Nephron progenitor cell (in vitro differentiated cells): ENCODE data around the gene MLYCD.
"Not testable (repeated sequence)": the region's sequence is repeated elsewhere in the genome, so short reads cannot be mapped to it uniquely, and the experiment has no call there.

Experiments used
- DNase-seq: peaks from one replicate; pipeline ENCODE4 v3.0.0; 2021
- H3K27ac Mint-ChIP-seq: 2 replicates; pipeline ENCODE4 v1.8.0; 2021; ENCODE audit warnings: mild to moderate bottlenecking, moderate library complexity, mixed read lengths
- H3K27me3 Mint-ChIP-seq: 2 replicates; pipeline ENCODE4 v1.8.0; 2021; ENCODE audit warnings: mild to moderate bottlenecking, low read depth, mixed read lengths; ENCODE audit not compliant: poor library complexity
- H3K36me3 Mint-ChIP-seq: 2 replicates; pipeline ENCODE4 v1.8.0; 2021; ENCODE audit warnings: low read depth, mixed read lengths
- H3K4me1 Mint-ChIP-seq: 2 replicates; pipeline ENCODE4 v1.8.0; 2021; ENCODE audit warnings: mixed read lengths
- H3K4me3 Mint-ChIP-seq: 2 replicates; pipeline ENCODE4 v1.8.0; 2021; ENCODE audit warnings: mild to moderate bottlenecking, moderate library complexity, mixed read lengths
- H3K9me3 Mint-ChIP-seq: 2 replicates; pipeline ENCODE4 v1.8.0; 2021; ENCODE audit warnings: mild to moderate bottlenecking, moderate library complexity, mixed read lengths
- TF ChIP-seq, protein P1 (sequence below): fragments of 200-600 bp; sonication (generic); IDR thresholded peaks from 2 replicates; pipeline ENCODE4 v1.5.0; 2021; ENCODE audit warnings: antibody characterized with exemption

MLYCD gene

GRCh38 chr16:83940630-83941378 lies 41.9 kb downstream of the MLYCD start:
- H3K27me3 Mint-ChIP-seq: peaks cover 10% of the 10 kb centered on the region
- H3K36me3 Mint-ChIP-seq: no peaks in the 10 kb centered on the region
- H3K4me3 Mint-ChIP-seq: no peak overlapping the region
- DNase-seq: no peak
- TF ChIP-seq, protein P1, sequence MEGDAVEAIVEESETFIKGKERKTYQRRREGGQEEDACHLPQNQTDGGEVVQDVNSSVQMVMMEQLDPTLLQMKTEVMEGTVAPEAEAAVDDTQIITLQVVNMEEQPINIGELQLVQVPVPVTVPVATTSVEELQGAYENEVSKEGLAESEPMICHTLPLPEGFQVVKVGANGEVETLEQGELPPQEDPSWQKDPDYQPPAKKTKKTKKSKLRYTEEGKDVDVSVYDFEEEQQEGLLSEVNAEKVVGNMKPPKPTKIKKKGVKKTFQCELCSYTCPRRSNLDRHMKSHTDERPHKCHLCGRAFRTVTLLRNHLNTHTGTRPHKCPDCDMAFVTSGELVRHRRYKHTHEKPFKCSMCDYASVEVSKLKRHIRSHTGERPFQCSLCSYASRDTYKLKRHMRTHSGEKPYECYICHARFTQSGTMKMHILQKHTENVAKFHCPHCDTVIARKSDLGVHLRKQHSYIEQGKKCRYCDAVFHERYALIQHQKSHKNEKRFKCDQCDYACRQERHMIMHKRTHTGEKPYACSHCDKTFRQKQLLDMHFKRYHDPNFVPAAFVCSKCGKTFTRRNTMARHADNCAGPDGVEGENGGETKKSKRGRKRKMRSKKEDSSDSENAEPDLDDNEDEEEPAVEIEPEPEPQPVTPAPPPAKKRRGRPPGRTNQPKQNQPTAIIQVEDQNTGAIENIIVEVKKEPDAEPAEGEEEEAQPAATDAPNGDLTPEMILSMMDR: no peak
- peaks cover 22% of the 10 kb centered on the region for H3K4me1 Mint-ChIP-seq
- no peaks in the 10 kb centered on the region for H3K9me3 Mint-ChIP-seq
- no peak overlapping the region for H3K27ac Mint-ChIP-seq

DNA sequence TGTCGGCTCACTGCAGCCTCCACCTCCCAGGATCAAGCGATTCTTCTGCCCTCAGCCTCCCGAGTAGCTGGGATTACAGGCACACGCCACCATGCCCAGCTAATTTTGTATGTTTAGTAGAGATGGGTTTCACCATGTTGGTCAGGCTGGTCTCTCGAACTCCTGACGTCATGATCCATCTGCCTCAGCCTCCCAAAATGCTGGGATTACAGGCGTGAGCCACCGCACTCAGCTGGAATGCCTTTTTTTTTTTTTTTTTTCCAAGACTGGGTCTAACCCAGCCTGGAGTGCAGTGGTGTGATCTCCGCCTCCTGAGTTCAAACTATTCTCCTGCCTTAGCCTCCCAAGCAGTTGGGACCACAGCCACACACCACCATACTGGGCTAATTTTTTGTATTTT lies 42.6 kb downstream of the MLYCD start:
- not testable (repeated sequence) for H3K4me3 Mint-ChIP-seq, H3K9me3 Mint-ChIP-seq, H3K36me3 Mint-ChIP-seq, DNase-seq, H3K27ac Mint-ChIP-seq
- peaks cover 10% of the 10 kb centered on the region for H3K27me3 Mint-ChIP-seq
- H3K4me1 Mint-ChIP-seq: peaks cover 23% of the 10 kb centered on the region

DNA sequence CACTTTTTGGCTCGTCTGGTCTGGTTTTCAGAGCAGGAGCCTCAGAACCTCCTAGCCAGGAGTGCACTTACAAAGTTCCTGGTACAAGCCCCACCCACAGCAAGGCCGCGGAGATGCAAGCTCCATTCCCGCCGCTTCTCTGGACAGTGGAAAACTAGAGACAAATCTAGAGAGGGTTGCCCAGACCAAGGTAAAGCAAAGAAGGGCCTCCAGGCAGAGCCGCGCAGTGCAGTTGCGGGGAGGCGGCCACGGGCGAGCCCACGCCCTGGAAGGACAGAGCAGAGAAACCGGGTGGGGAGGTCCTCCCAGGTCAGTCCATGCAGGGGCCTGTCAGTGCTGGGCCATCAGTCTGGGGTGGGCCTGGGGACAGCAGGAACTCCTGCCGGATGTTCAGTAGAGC lies 43.2 kb downstream of the MLYCD start:
- Mint-ChIP-seq H3K27me3 (peaks cover 10% of the 10 kb centered on the region), H3K36me3 (no peaks in the 10 kb centered on the region), H3K4me1 (peaks cover 27% of the 10 kb centered on the region), H3K9me3 (no peaks in the 10 kb centered on the region), H3K4me3 (no peak overlapping the region), H3K27ac (no peak overlapping the region)
- no peak for DNase-seq
- TF ChIP-seq, protein P1: no peak

GRCh38 chr16:83942815-83943515 lies 44.0 kb downstream of the MLYCD start:
- H3K9me3 Mint-ChIP-seq: no peaks in the 10 kb centered on the region
- H3K36me3 Mint-ChIP-seq: no peaks in the 10 kb centered on the region
- peak overlapping the region; percentile 21 for H3K4me3 Mint-ChIP-seq
- peaks cover 27% of the 10 kb centered on the region for H3K4me1 Mint-ChIP-seq
- H3K27ac Mint-ChIP-seq: peak overlapping the region; percentile 44
- TF ChIP-seq, protein P1: no peak
- H3K27me3 Mint-ChIP-seq: peaks cover 10% of the 10 kb centered on the region
- DNase-seq: no peak

GRCh38 chr16:83943516-83944050 lies 44.7 kb downstream of the MLYCD start:
- H3K27ac Mint-ChIP-seq: peak overlapping the region; percentile 45
- peaks cover 10% of the 10 kb centered on the region for H3K27me3 Mint-ChIP-seq
- no peaks in the 10 kb centered on the region for H3K36me3 Mint-ChIP-seq
- H3K4me3 Mint-ChIP-seq: no peak overlapping the region
- peaks cover 27% of the 10 kb centered on the region for H3K4me1 Mint-ChIP-seq
- H3K9me3 Mint-ChIP-seq: no peaks in the 10 kb centered on the region
- TF ChIP-seq, protein P1: no peak
- no peak for DNase-seq

DNA sequence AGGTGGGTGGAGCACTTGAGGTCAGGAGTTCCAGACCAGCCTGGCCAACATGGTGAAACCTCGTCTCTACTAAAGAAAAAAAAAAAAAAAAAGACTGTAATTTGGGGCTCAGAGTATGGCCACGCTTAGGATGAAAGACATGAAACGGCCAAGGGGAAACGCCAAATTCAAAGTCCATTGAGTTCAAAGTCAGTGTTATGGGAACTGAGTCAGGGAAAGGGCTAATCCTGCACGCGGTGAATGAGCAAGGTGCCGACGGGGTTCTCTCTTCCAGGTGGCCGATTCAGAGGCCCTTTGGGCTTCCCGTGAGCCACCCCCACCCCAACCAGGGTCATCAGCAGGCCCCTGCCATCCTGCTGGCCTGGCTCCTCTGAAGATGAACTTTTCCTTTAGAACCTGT lies 46.7 kb downstream of the MLYCD start:
- Mint-ChIP-seq H3K27me3 (peaks cover 14% of the 10 kb centered on the region), H3K27ac (no peak overlapping the region), H3K9me3 (no peaks in the 10 kb centered on the region), H3K4me3 (no peak overlapping the region), H3K4me1 (peaks cover 22% of the 10 kb centered on the region), H3K36me3 (no peaks in the 10 kb centered on the region)
- DNase-seq: no peak
- TF ChIP-seq, protein P1: no peak
